Mesodermal cell (in vitro differentiated cells): Measurements from ENCODE around the gene CADM4.
A peak's percentile ranks its signal among the peaks of the same experiment; 100 is the strongest.
"Not testable (repeated sequence)": the region's sequence is repeated elsewhere in the genome, so short reads cannot be mapped to it uniquely, and the experiment has no call there.

Experiments used
- H3K27ac ChIP-seq: 2 replicates; pipeline ENCODE4 v1.7.0; 2013; ENCODE audit warnings: mild to moderate bottlenecking, low read depth, low read length, moderate library complexity; ENCODE audit not compliant: severe bottlenecking
- H3K36me3 ChIP-seq: 2 replicates; pipeline ENCODE4 v1.7.1; 2013; ENCODE audit warnings: mild to moderate bottlenecking, low read length, moderate library complexity; ENCODE audit not compliant: control insufficient read depth, insufficient read depth
- H3K4me1 ChIP-seq: one replicate; pipeline ENCODE4 v1.7.1; 2013; ENCODE audit warnings: mild to moderate bottlenecking, low read length; ENCODE audit not compliant: insufficient read depth, control insufficient read depth, poor library complexity, severe bottlenecking
- H3K4me3 ChIP-seq: 2 replicates; pipeline ENCODE4 v1.7.0; 2013; ENCODE audit warnings: low read length, control low read depth, mild to moderate bottlenecking; ENCODE audit not compliant: insufficient read depth, poor library complexity, severe bottlenecking; ENCODE audit errors: extremely low read depth
- H3K9me3 ChIP-seq: 2 replicates; pipeline ENCODE4 v1.7.1; 2013; ENCODE audit warnings: mild to moderate bottlenecking, low read length, moderate library complexity; ENCODE audit not compliant: control insufficient read depth
- WGBS, 2 experiments: methylation state at CpG; one replicate each; pipeline ENCODE4 v1.1.5; 2013; ENCODE audit warnings: missing lambda C conversion rate in 2 of 2; ENCODE audit not compliant: insufficient coverage in 2 of 2; 5-methylcytosine and 5-hydroxymethylcytosine counted together

The CADM4 gene

DNA sequence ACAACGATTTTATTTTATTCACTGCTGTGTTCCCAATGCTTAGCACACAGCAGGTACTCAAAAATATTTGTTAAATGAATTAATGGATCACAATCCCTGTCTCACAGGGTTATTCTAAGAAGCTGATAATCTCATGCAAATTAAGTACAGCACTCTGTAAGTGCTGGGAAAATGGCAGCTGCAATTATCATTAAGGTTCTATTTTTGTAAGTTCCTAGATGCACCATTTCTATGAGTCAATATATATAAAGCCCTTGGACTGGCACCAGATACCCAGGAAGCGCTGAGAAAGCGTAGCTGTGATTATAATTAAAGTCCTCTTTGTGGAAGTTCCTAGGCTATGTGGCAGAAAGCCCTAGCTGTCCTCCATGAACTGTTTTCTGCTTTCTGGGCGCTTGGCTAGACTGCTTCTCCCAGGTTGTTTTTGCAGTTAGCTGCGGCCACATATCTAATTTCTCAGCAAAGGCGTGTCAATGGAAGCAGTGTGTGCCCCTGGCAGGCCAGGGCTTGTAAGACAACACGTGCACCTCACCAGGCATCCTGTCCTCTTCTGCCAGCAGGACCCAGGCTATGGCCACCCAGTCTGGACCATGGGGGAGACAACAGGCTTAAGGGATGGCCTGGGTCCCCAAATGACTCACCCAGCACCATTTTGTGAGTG is 33.0 kb downstream of the CADM4 start:
- WGBS, 2 experiments = 95% methylated on average over 6 to 7 of the region's 7 CpGs
- no peak overlapping the region for H3K27ac ChIP-seq
- H3K4me3 ChIP-seq = no peak overlapping the region
- peaks cover 4% of the 10 kb centered on the region for H3K4me1 ChIP-seq
- peaks cover 55% of the 10 kb centered on the region for H3K36me3 ChIP-seq
- H3K9me3 ChIP-seq = no peaks in the 10 kb centered on the region

GRCh38 chr19:43605875-43606568 is 33.6 kb downstream of the CADM4 start:
- peaks cover 59% of the 10 kb centered on the region for H3K36me3 ChIP-seq
- 85 to 93% methylated on average over 3 to 4 of the region's 7 CpGs for WGBS, 2 experiments

GRCh38 chr19:43600326-43600725 is 39.3 kb downstream of the CADM4 start:
- not testable (repeated sequence) for H3K9me3 ChIP-seq, H3K27ac ChIP-seq, H3K4me3 ChIP-seq, H3K4me1 ChIP-seq
- 79 to 93% methylated on average over 2 to 3 of the region's 5 CpGs for WGBS, 2 experiments
- H3K36me3 ChIP-seq = peaks cover 47% of the 10 kb centered on the region

More at GRCh38 chr19:43605875-43606568, 33.6 kb downstream of the CADM4 start:
- Histone ChIP-seq H3K27ac (no peak overlapping the region), H3K4me3 (no peak overlapping the region), H3K4me1 (peaks cover 4% of the 10 kb centered on the region), H3K9me3 (no peaks in the 10 kb centered on the region)

DNA sequence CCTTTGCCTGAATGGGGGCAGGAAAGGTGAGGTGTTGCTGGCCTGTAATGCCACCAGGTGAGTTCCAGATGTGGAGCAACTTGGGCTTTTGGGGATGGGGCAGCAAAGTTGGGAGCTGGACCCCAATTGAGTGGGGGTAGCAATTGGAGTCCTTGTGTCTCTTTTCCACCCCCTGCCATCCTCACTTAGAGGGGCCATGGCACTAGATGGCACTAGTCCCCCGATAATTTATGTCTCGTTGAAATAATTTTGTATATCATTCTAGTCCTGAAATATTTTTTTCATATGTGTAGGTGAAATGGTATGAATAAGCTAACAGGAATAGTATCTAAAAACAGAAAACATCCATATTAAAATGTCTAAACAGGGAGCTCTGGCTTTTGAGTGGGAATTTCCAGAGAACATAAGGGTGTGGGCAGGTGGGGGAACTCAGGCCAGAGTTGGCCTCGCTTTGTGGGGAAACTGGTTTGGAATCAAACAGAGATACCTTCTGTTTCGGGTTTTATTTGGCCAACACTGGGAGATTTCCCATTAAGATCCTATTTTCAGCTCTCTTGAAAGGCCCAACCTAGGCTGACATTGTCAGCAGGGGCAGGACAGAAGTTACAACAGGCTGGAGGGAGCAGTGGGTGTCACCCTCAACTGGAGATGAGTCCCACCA is 39.9 kb downstream of the CADM4 start:
- WGBS, 2 experiments = 89 to 94% methylated on average over 1 to 2 of the region's 4 CpGs
- H3K4me1 ChIP-seq = no peaks in the 10 kb centered on the region

DNA sequence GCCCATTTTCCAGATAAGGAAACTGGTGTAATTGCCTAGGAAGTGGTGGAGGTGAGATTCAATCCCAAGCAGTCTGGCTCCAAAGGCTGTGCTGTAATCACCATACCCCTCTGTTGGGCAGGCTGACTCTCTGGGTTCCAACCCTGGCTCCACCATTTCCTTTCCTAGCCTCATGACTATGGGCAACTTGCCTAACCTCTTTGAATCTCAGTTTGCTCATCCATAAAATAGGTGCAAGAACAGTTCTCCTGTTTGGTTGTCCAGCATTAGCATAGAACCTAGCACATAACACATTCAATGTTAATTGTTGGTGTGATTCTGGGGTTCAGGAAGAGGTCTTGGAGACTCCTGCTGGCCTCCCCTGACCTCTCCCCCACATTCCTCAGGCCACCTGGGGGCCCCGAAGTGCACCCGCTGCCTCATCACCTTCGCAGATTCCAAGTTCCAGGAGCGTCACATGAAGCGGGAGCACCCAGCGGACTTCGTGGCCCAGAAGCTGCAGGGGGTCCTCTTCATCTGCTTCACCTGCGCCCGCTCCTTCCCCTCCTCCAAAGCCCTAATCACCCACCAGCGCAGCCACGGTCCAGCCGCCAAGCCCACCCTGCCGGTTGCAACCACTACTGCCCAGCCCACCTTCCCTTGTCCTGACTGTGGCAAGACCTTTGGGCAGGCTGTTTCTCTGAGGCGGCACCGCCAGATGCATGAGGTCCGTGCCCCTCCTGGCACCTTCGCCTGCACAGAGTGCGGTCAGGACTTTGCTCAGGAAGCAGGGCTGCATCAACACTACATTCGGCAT is 41.0 kb downstream of the CADM4 start:
- Histone ChIP-seq H3K4me3 (no peak overlapping the region), H3K9me3 (no peaks in the 10 kb centered on the region), H3K36me3 (peaks cover 53% of the 10 kb centered on the region), H3K4me1 (no peaks in the 10 kb centered on the region), H3K27ac (no peak overlapping the region)
- WGBS, 2 experiments = 98 to 100% methylated on average over 9 to 19 of the region's 19 CpGs

More for the DNA sequence above, 39.9 kb downstream of the CADM4 start:
- Histone ChIP-seq H3K36me3 (peaks cover 43% of the 10 kb centered on the region), H3K4me3 (no peak overlapping the region), H3K9me3 (no peaks in the 10 kb centered on the region), H3K27ac (no peak overlapping the region)

- Histone ChIP-seq H3K27ac (no peak overlapping the region), H3K9me3 (no peaks in the 10 kb centered on the region), H3K36me3 (peaks cover 57% of the 10 kb centered on the region), H3K4me3 (peak overlapping the region; percentile 83), H3K4me1 (no peaks in the 10 kb centered on the region)
- WGBS, 2 experiments = 90% methylated on average over 4 of the region's 5 CpGs
Observed at GRCh38 chr19:43597876-43598275, 41.8 kb downstream of the CADM4 start.

GRCh38 chr19:43596842-43597461 is 42.7 kb downstream of the CADM4 start:
- no peaks in the 10 kb centered on the region for H3K9me3 ChIP-seq
- H3K36me3 ChIP-seq = peaks cover 59% of the 10 kb centered on the region
- no peaks in the 10 kb centered on the region for H3K4me1 ChIP-seq
- WGBS, 2 experiments = 30 to 43% methylated on average over 7 of the region's 7 CpGs
- H3K4me3 ChIP-seq = peak overlapping the region; percentile 83
- H3K27ac ChIP-seq = peak overlapping the region; percentile 100

- 0% methylated on average over 35 to 59 of the region's 60 CpGs for WGBS, 2 experiments
- peaks cover 60% of the 10 kb centered on the region for H3K36me3 ChIP-seq
Observed at GRCh38 chr19:43595999-43596841, 43.4 kb downstream of the CADM4 start, which contains the start of the genes IRGQ and ZNF576. TSS of gene IRGQ (minus strand) at chr19:43596134. CDS start at chr19:43595338, 796 bp downstream. TSS of gene ZNF576 (plus strand) at chr19:43596595. CDS start at chr19:43597109, 514 bp downstream.

DNA sequence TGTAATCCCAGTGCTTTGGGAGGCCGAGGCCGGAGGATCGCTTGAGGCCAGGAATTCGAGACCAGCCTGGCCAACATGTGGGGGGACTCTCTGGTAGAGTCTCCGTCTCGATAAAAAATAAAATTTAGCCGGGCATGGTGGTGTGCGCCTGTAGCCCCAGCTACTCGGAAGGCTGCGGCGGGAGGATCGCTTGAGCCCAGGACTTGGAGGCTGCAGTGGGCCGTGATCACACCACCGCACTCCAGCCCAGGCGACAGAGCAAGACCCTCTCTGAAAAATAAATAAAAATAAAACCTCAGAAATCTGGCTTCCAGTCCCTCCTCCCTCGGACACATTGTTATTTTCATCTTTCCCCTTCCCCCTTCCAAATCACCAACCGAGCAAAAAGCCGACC is 44.0 kb downstream of the CADM4 start:
- peaks cover 61% of the 10 kb centered on the region for H3K36me3 ChIP-seq

More at GRCh38 chr19:43595999-43596841, 43.4 kb downstream of the CADM4 start, which contains the start of the genes IRGQ and ZNF576:
- Histone ChIP-seq H3K4me1 (no peaks in the 10 kb centered on the region), H3K9me3 (no peaks in the 10 kb centered on the region), H3K27ac (peak within 1 kb of the TSS; percentile 100), H3K4me3 (peak within 1 kb of the TSS; percentile 83)

More for the DNA sequence above, 44.0 kb downstream of the CADM4 start:
- WGBS, 2 experiments = 2 to 3% methylated on average over 15 to 18 of the region's 18 CpGs
- Histone ChIP-seq H3K9me3 (no peaks in the 10 kb centered on the region), H3K27ac (peak overlapping the region; percentile 100), H3K4me1 (no peaks in the 10 kb centered on the region), H3K4me3 (peak overlapping the region; percentile 83)
